Uterus (tissue), 2 donors: Measurements from ENCODE around the gene OSBPL9.

Experiments used
- POLR2A ChIP-seq, 2 donors: fragments of 450-650 bp; IDR thresholded peaks; one replicate each; pipeline ENCODE4 v1.6.1; 2016; ENCODE audit warnings: antibody characterized with exemption in 2 of 2, mild to moderate bottlenecking in 1 of 2, moderate library complexity in 1 of 2
- TF ChIP-seq, protein P1 (sequence below), 4 experiments: fragments of 200-600 bp in 2 of 4; fragments of 450-650 bp in 2 of 4; sonication (generic) in 2 of 4; IDR thresholded peaks; one replicate each; pipeline ENCODE4 v1.5.1; 2016 to 2019; ENCODE audit warnings: antibody characterized with exemption in 4 of 4, mild to moderate bottlenecking in 2 of 4, moderate library complexity in 1 of 4

- TF ChIP-seq, protein P1, sequence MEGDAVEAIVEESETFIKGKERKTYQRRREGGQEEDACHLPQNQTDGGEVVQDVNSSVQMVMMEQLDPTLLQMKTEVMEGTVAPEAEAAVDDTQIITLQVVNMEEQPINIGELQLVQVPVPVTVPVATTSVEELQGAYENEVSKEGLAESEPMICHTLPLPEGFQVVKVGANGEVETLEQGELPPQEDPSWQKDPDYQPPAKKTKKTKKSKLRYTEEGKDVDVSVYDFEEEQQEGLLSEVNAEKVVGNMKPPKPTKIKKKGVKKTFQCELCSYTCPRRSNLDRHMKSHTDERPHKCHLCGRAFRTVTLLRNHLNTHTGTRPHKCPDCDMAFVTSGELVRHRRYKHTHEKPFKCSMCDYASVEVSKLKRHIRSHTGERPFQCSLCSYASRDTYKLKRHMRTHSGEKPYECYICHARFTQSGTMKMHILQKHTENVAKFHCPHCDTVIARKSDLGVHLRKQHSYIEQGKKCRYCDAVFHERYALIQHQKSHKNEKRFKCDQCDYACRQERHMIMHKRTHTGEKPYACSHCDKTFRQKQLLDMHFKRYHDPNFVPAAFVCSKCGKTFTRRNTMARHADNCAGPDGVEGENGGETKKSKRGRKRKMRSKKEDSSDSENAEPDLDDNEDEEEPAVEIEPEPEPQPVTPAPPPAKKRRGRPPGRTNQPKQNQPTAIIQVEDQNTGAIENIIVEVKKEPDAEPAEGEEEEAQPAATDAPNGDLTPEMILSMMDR (IDR thresholded peaks at IDR 0.05), result no peak
- TF ChIP-seq POLR2A (IDR thresholded peaks at IDR 0.05), result no peak
These were observed 177.4 kb downstream of the OSBPL9 start for GRCh38 chr1:51794260-51794659.
